SK-N-MC (cell line): ENCODE data around the gene BGLAP.

Experiments used
- EZH2 ChIP-seq: fragments of 200-600 bp; sonication (generic); IDR thresholded peaks from one replicate; pipeline ENCODE4 v1.6.1; 2017; ENCODE audit warnings: antibody characterized with exemption
- POLR2AphosphoS5 ChIP-seq: IDR thresholded peaks from 2 replicates; pipeline ENCODE4 v1.6.1; 2012; ENCODE audit warnings: mild to moderate bottlenecking, low read depth, low read length, borderline replicate concordance

GRCh38 chr1:156225677-156226014, 16.3 kb upstream of the BGLAP start:
- TF ChIP-seq POLR2AphosphoS5 (no peak), EZH2 (no peak)
